BE2C (cell line): ENCODE results near the gene TSPAN3.

Source experiments
- DNase-seq: peaks from one replicate; pipeline ENCODE4 v3.0.0-alpha.2; 2020
- H3K27me3 ChIP-seq: fragments of 250-450 bp; sonication (Bioruptor Pico); 2 replicates; pipeline ENCODE4 v1.5.1; 2020; ENCODE audit warnings: mild to moderate bottlenecking
- H3K36me3 ChIP-seq: fragments of 250-450 bp; sonication (Bioruptor Pico); 2 replicates; pipeline ENCODE4 v1.5.1; 2020; ENCODE audit warnings: mild to moderate bottlenecking
- H3K4me1 ChIP-seq: fragments of 250-450 bp; sonication (Bioruptor Pico); 2 replicates; pipeline ENCODE4 v1.5.1; 2020
- H3K4me3 ChIP-seq: 2 replicates; pipeline ENCODE4 v1.5.1; 2011; ENCODE audit warnings: low read depth, low read length
- H3K9me3 ChIP-seq: fragments of 250-450 bp; sonication (Bioruptor Pico); 2 replicates; pipeline ENCODE4 v1.5.1; 2020
- TF ChIP-seq, protein P1 (sequence below): IDR thresholded peaks from 2 replicates; pipeline ENCODE4 v1.5.1; 2012; ENCODE audit warnings: mild to moderate bottlenecking, low read depth, low read length

Gene TSPAN3

GRCh38 chr15:77012868-77013267 is 58.0 kb downstream of the TSPAN3 start:
- Histone ChIP-seq H3K27me3 (no peaks in the 10 kb centered on the region), H3K9me3 (no peaks in the 10 kb centered on the region), H3K36me3 (no peaks in the 10 kb centered on the region), H3K4me3 (no peak overlapping the region), H3K4me1 (peaks cover 8% of the 10 kb centered on the region)
- TF ChIP-seq, protein P1, sequence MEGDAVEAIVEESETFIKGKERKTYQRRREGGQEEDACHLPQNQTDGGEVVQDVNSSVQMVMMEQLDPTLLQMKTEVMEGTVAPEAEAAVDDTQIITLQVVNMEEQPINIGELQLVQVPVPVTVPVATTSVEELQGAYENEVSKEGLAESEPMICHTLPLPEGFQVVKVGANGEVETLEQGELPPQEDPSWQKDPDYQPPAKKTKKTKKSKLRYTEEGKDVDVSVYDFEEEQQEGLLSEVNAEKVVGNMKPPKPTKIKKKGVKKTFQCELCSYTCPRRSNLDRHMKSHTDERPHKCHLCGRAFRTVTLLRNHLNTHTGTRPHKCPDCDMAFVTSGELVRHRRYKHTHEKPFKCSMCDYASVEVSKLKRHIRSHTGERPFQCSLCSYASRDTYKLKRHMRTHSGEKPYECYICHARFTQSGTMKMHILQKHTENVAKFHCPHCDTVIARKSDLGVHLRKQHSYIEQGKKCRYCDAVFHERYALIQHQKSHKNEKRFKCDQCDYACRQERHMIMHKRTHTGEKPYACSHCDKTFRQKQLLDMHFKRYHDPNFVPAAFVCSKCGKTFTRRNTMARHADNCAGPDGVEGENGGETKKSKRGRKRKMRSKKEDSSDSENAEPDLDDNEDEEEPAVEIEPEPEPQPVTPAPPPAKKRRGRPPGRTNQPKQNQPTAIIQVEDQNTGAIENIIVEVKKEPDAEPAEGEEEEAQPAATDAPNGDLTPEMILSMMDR = no peak
- DNase-seq = no peak

DNA sequence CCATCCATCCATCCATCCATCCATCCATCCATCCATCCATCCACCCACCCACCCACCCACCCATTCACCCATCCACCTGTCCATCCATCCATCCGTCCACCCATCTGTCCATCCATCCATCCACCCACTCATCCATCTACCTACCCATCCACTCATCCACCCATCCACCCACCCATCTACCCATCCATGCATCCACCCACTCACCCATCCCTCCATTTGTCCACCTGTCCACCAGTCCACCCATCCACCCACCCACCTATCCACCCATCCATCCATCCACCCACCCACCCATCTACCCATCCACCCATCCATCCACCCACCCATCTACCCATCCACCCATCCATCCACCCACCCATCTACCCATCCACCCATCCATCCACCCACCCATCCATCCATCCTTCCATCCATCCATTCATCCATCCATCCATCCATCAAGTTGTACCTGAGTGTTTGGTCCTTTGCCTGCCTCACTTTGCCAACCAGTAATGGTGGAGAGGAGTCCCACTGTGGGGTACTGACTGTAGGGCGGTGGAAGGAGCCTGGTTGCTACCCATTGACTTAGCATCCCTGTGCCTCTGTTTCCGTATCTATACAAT is 58.7 kb downstream of the TSPAN3 start:
- no peak for DNase-seq
- Histone ChIP-seq H3K4me1 (peaks cover 8% of the 10 kb centered on the region), H3K36me3 (no peaks in the 10 kb centered on the region), H3K4me3 (no peak overlapping the region), H3K27me3 (no peaks in the 10 kb centered on the region), H3K9me3 (no peaks in the 10 kb centered on the region)
- TF ChIP-seq, protein P1 = no peak

- Histone ChIP-seq H3K9me3 (no peaks in the 10 kb centered on the region), H3K4me3 (no peak overlapping the region), H3K4me1 (peaks cover 6% of the 10 kb centered on the region), H3K36me3 (no peaks in the 10 kb centered on the region), H3K27me3 (no peaks in the 10 kb centered on the region)
- no peak for DNase-seq
- TF ChIP-seq, protein P1 = no peak
Observed at GRCh38 chr15:77010857-77011256, 60.1 kb downstream of the TSPAN3 start.

DNA sequence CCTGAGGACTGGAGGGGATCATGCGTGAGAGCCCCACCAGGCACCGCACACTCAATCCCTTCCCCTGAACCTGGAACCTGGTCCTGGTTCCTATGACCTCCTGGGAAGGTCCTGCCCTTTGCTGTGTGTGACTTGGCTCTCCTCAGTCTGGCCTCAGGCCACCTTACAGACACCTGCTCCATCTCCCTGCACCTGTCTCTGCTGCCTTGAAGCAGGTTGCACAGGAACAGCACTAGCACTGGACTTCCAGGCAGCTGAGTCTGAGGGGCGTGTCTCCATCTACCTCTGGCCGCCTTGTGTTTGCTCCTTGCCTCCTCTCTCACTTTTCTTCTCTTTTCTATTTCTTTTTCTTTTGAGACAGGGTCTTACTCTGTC is 60.6 kb downstream of the TSPAN3 start:
- no peaks in the 10 kb centered on the region for H3K27me3 ChIP-seq
- H3K36me3 ChIP-seq = no peaks in the 10 kb centered on the region
- H3K9me3 ChIP-seq = no peaks in the 10 kb centered on the region
- no peak for DNase-seq
- 0 out of 2 replicates have a peak, but pooled peaks cover 3% of the 10 kb centered on the region for H3K4me1 ChIP-seq
- TF ChIP-seq, protein P1 = no peak
- no peak overlapping the region for H3K4me3 ChIP-seq

DNA sequence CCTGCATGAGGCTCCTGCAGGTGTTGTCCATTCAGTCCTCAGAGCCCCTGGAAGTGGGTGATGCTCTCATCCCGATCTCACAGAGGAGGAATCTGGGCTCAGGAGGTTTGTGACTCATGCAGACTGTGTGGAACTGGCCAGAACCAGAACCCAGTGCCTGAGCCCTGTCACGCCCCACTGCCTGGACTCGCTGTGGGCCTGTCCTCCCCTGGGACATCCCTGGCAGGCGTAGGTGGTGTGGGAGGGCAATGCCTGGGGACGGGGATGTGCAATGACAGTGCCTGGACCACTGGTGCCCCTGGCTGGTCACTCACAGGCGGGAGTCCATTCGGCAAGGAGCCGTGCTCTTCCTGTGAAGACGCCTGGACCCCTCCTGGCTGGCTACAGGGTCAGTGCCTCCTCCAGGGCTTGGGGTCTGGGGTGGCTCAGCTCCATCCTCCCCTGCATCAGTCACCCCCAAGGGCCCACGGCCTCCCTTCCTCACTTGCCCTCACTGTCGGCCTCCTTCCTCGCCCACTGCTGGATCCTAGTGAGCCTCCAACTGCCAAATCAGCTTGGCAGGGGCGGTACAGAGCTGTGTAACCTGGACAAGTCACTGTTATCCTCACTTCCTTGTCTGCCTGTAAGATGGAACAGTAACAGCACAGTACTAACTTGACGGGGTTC is 61.1 kb downstream of the TSPAN3 start:
- H3K9me3 ChIP-seq = no peaks in the 10 kb centered on the region
- no peaks in the 10 kb centered on the region for H3K27me3 ChIP-seq
- no peaks in the 10 kb centered on the region for H3K36me3 ChIP-seq
- TF ChIP-seq, protein P1 = no peak
- no peak for DNase-seq
- H3K4me1 ChIP-seq = no peaks in the 10 kb centered on the region
- H3K4me3 ChIP-seq = no peak overlapping the region

- H3K4me3 ChIP-seq = no peak overlapping the region
- H3K27me3 ChIP-seq = no peaks in the 10 kb centered on the region
- H3K36me3 ChIP-seq = no peaks in the 10 kb centered on the region
- no peak for DNase-seq
- TF ChIP-seq, protein P1 = no peak
- no peaks in the 10 kb centered on the region for H3K9me3 ChIP-seq
- H3K4me1 ChIP-seq = no peaks in the 10 kb centered on the region
Observed at GRCh38 chr15:77009176-77009575, 61.7 kb downstream of the TSPAN3 start.
